ENCODE measurements around the gene PSMD13. TPM values are rescaled to one million over a fixed set of nuclear protein-coding genes. Genes with fewer than 3 reads are reported as not detected.

PSMD13 gene
- total RNA-seq, 4 donors from 2014 or later = 69.6 to 124 (median 78.2) TPM

- TF ChIP-seq CTCF (IDR thresholded peaks at IDR 0.05) = no peak
- ATAC-seq (ENCODE audit: low FRiP score) (no peak), DNase-seq (ENCODE audit: low spot score) (no peak)
Measured at GRCh38 chr11:293852-294661, 57.3 kb downstream of the PSMD13 start.

GRCh38 chr11:294780-295179 is 58.0 kb downstream of the PSMD13 start:
- no peak for ATAC-seq (ENCODE audit: low FRiP score)
- no peak for DNase-seq (ENCODE audit: low spot score)

DNA sequence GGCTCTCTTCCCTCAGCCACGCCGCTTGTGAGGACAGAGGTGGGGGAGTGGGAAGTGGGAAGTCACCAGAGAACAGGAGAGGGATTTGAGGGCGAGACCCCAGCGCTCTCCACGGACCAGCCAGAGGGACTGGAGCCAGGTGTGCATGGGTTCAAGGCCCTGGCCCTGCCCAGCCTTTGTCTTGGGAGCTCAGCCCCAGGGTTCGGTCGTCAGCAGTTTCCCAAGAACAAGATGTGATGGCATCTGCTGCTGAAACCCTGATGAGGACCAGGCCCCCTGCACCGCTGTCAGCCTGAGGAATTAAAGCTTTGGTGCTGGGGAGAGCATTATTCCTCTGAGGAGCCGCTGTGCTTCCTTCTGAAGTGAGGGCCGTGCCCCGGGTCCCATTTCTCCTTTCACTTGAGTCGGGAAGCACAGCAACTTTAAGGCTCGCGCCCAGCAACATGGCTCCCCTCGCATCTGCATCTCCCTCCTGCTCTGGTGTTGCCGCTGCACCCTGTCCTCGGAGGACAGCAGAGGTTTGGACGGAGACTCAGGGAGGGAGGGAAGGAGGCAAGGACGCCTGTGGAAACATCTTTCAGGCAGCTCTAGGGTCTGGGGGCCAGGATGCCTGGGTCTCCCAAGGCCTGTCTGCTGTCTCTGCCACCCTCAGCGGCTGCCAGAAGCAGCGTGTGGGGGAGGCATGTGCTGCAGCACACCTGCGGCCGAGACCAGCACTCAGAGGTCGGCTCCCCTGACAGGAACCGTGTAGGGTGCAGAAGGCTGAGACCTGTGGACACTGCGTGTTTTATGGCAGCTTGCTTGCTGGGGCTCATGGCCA is 58.8 kb downstream of the PSMD13 start:
- ATAC-seq (ENCODE audit: low FRiP score) (no peak), DNase-seq (ENCODE audit: low spot score) (no peak)
- TF ChIP-seq CTCF (IDR thresholded peaks at IDR 0.05) = no peak

More at GRCh38 chr11:294780-295179, 58.0 kb downstream of the PSMD13 start:
- no peak for TF ChIP-seq CTCF (IDR thresholded peaks at IDR 0.05)

DNA sequence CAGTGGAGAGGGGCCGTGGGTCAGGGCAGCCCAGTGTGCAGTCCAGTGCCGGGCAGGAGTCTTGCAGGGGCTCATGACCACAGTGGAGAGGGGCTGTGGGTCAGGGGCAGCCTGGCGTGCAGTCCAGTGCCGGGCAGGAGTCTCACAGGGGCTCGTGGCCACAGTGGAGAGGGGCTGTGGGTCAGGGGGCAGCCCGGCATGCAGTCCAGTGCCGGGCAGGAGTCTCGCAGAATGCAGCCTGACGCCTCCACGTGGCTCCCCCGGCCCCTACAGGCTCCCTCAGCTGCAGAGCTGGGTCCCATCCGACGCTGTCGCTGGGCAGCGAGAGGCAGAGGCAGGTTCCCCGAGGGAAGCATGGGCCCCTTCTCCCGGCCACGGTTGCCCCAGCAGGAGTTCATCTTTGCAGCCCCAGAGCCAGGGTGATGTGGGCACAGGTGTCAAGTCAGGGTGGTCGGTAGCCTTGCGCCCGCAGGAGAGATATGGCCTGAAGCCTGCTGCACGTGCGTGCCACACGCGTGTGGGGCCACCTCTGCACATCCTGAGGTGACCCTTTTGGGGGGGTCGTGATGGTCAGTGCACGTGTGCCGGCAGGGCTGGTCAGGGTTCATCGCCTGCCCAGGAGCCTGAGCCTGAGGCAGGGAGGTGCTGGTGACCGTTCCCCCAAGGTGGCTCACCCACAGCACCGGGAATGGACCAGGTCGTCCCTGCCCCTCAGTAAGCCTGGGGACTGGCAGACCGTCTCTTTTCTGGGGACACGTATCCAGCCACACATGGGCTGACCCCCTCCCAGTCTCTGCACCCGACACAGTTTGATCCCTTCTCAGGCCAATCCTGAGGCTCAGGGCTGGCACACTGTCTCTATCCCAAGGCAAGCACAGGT is 59.6 kb downstream of the PSMD13 start:
- DNase-seq (ENCODE audit: low spot score) (no peak), ATAC-seq (ENCODE audit: low FRiP score) (no peak)
- no peak for TF ChIP-seq CTCF (IDR thresholded peaks at IDR 0.05)

- DNase-seq (ENCODE audit: low spot score) (no peak), ATAC-seq (ENCODE audit: low FRiP score) (no peak)
- TF ChIP-seq CTCF (IDR thresholded peaks at IDR 0.05) = no peak
Measured at GRCh38 chr11:297051-297585, 60.3 kb downstream of the PSMD13 start.

DNA sequence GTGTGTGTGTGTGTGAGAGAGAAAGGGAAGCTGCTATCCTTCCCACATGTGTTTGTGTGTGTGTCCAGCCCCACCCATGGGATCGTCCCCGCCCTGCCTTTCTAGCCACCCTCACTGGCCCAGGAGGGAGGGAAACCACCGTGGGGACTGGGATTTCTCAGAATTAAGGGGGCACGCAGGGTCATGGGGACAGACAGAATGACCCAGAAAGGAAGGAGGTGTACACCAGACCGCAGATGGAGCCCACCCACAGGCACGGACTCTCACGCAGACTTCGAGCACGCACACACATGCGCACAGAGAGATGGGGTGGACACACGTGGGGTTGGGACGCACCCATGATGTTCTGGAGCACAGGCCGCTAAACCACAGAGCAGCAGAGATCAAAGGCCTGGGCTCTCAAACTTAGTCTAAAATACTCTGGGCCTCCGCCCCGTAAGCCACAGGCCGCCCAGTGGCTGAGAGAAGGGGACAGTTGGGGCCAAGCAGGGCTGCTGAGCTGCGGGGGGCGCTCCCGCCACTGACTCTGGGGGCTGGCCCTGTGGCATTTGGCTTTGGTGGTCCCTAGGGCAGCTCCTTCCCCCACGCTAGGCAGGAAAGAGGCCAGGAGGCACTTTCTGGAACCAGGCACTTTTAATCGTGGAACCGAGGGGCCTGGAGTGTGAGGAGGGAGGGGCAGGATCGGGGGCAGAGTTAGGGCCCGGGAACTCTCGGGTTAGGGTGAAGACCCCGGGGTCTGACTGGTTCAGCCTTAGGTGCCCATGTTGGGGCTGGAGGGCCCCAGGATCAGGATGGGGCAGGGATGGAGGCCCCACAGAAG is 61.0 kb downstream of the PSMD13 start:
- DNase-seq (ENCODE audit: low spot score) = no peak
- ATAC-seq (ENCODE audit: low FRiP score) = no peak

More for the DNA sequence above, 61.0 kb downstream of the PSMD13 start:
- TF ChIP-seq CTCF (IDR thresholded peaks at IDR 0.05) = no peak

All from omental fat pad (tissue), 4 donors.